Body of pancreas (tissue), 4 donors: ENCODE results near the gene KLHL1. TPM values are rescaled to one million over a fixed set of nuclear protein-coding genes. Genes with fewer than 3 reads are reported as not detected.

Source experiments
- ATAC-seq: fragments of 150-250 bp; one replicate; pipeline ENCODE4 v1.9.1; 2016
- DNase-seq, 4 donors: peaks; one replicate each; pipeline ENCODE4 v3.0.0-alpha.2; 2019
- H3K27ac ChIP-seq, 4 donors: fragments of 200-600 bp; sonication (generic); 1 replicate in 3 of 4; 2 replicates in 1 of 4; pipeline versions ENCODE4 v1.5.1 to v1.6.1; 2016 to 2019; ENCODE audit warnings: mild to moderate bottlenecking in 1 of 4, mixed read lengths in 1 of 4, moderate library complexity in 1 of 4
- H3K27me3 ChIP-seq, 2 donors: fragments of 200-600 bp; sonication (generic); one replicate each; pipeline ENCODE4 v1.6.0; 2016; ENCODE audit warnings: mild to moderate bottlenecking in 1 of 2
- H3K36me3 ChIP-seq, 2 donors: fragments of 200-600 bp; sonication (generic); replicated peaks in 1 of 2; 2 replicates each; pipeline ENCODE4 v1.5.1; 2016; ENCODE audit warnings: low read depth in 2 of 2; ENCODE audit not compliant: insufficient read depth in 1 of 2
- H3K4me1 ChIP-seq: fragments of 200-600 bp; sonication (generic); one replicate; pipeline ENCODE4 v1.6.0; 2016
- H3K4me3 ChIP-seq, 2 donors: fragments of 200-600 bp; sonication (generic); 1 replicate in 1 of 2; 2 replicates in 1 of 2; pipeline ENCODE4 v1.5.1; 2016 to 2019
- H3K9me3 ChIP-seq, 3 donors: fragments of 200-600 bp; sonication (generic); 1 replicate in 2 of 3; 2 replicates in 1 of 3; pipeline ENCODE4 v1.5.1; 2016
- CTCF ChIP-seq, 7 experiments: fragments of 450-650 bp in 4 of 7; fragments of 200-600 bp in 3 of 7; sonication (generic) in 3 of 7; IDR thresholded peaks; one replicate each; pipeline ENCODE4 v1.5.1; 2016 to 2019; ENCODE audit warnings: antibody characterized with exemption in 7 of 7
- POLR2A ChIP-seq, 3 donors: fragments of 450-650 bp; IDR thresholded peaks; one replicate each; pipeline ENCODE4 v1.6.1; 2016; ENCODE audit warnings: antibody characterized with exemption in 3 of 3, mild to moderate bottlenecking in 2 of 3
- WGBS, 2 donors: methylation state at CpG; one replicate each; pipeline ENCODE4 v1.1.5; 2017; 5-methylcytosine and 5-hydroxymethylcytosine counted together
- intact Hi-C: fragments of 100-400 bp; cut with DNase I; formaldehyde crosslinking; loops from one replicate; pipeline ENCODE4 v1.15.1; 2023
- total RNA-seq, 2 donors: library from RNA; depleted of rRNA; stranded (reverse); fragments of >200 nt; gene quantifications; one replicate each; pipeline ENCODE4 v1.1.0, GENCODE V29; 2016

KLHL1 gene
- total RNA-seq, 2 donors from 2014 or later: 0.26 TPM; not detected in 1

GRCh38 chr13:69755101-69755500 lies 353.2 kb downstream of the KLHL1 start:
- no peak for TF ChIP-seq CTCF (IDR thresholded peaks at IDR 0.05)
- DNase-seq (no peak), ATAC-seq (no peak)
- intact Hi-C loops: no loop called here
- no peaks in the 10 kb centered on the region for H3K9me3 ChIP-seq
- H3K4me1 ChIP-seq: no peaks in the 10 kb centered on the region
- no peaks in the 10 kb centered on the region for H3K36me3 ChIP-seq
- H3K27me3 ChIP-seq: no peaks in the 10 kb centered on the region
- 61 to 72% methylated on average over 2 of the region's 2 CpGs for WGBS, 2 donors
- H3K27ac ChIP-seq: no peak overlapping the region
- no peak overlapping the region for H3K4me3 ChIP-seq

DNA sequence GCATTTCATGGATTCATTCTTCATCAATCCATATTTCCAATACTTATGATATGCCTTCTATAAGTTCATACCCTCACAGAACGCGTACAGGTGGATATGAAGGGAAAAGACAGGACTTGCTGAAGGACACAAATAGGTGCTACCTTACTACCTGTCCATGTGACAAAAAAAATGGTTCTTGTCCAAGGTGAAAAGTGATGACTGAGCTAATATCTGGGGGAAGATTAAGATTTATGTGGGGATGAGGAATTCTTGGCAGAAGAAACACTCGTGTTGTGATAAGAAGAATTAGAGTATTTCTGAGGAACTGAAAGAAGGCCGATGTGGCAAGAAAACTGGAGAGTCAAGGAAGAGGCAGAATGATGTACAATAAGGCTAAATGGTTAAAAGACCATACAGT lies 357.0 kb downstream of the KLHL1 start:
- WGBS, 2 donors: 86 to 89% methylated on average over 4 of the region's 4 CpGs
- TF ChIP-seq POLR2A (IDR thresholded peaks at IDR 0.05) (no peak), CTCF (IDR thresholded peaks at IDR 0.05) (no peak)
- Histone ChIP-seq H3K9me3 (no peaks in the 10 kb centered on the region), H3K27ac (no peak overlapping the region), H3K27me3 (no peaks in the 10 kb centered on the region), H3K36me3 (no peaks in the 10 kb centered on the region), H3K4me1 (no peaks in the 10 kb centered on the region), H3K4me3 (no peak overlapping the region)
- ATAC-seq: no peak
- DNase-seq: no peak
- intact Hi-C loops: no loop called here

- Histone ChIP-seq H3K9me3 (no peaks in the 10 kb centered on the region), H3K36me3 (no peaks in the 10 kb centered on the region), H3K27ac (no peak overlapping the region), H3K4me1 (peaks cover 5% of the 10 kb centered on the region), H3K4me3 (no peak overlapping the region), H3K27me3 (no peaks in the 10 kb centered on the region)
- TF ChIP-seq POLR2A (IDR thresholded peaks at IDR 0.05): no peak
- TF ChIP-seq CTCF (IDR thresholded peaks at IDR 0.05): no peak
- ATAC-seq: peak; percentile 52
- intact Hi-C loops: no loop called here
- 63 to 65% methylated on average over 5 to 11 of the region's 11 CpGs for WGBS, 2 donors
- DNase-seq: peak in 2 of 4 donors; percentile 12 to 15
Measured at GRCh38 chr13:69737129-69737935, 370.9 kb downstream of the KLHL1 start.

- intact Hi-C loops: no loop called here
- Histone ChIP-seq H3K27me3 (no peaks in the 10 kb centered on the region), H3K4me1 (peaks cover under 1% of the 10 kb centered on the region), H3K36me3 (no peaks in the 10 kb centered on the region), H3K4me3 (no peak overlapping the region), H3K27ac (no peak overlapping the region), H3K9me3 (no peaks in the 10 kb centered on the region)
- no peak for DNase-seq
- WGBS, 2 donors: 90 to 93% methylated on average over 1 of the region's 1 CpG
- ATAC-seq: no peak
- TF ChIP-seq CTCF (IDR thresholded peaks at IDR 0.05) (no peak), POLR2A (IDR thresholded peaks at IDR 0.05) (no peak)
Measured at GRCh38 chr13:69721631-69722030, 386.6 kb downstream of the KLHL1 start.
